ENCODE data around the gene TPSG1.

DNA sequence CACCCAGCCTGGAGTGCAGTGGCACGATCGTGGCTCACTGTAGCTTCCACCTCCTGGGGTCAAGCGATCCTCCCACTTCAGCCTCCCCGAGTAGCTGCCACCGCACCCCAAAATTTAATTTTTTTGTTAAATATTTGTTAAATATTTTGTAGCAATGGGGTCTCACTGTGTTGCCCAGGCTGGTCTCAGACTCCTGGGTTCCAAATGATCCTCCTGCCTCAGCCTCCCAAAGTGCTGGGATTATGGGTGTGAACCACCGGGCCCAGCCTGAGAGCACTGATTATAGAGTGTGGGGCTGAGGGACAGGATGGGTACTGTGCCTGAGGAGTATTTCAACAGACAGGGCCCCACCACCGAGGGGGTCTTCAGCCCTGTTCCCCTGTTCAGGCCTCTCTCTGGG is 35.6 kb downstream of the TPSG1 start:
- TF ChIP-seq, protein P1, sequence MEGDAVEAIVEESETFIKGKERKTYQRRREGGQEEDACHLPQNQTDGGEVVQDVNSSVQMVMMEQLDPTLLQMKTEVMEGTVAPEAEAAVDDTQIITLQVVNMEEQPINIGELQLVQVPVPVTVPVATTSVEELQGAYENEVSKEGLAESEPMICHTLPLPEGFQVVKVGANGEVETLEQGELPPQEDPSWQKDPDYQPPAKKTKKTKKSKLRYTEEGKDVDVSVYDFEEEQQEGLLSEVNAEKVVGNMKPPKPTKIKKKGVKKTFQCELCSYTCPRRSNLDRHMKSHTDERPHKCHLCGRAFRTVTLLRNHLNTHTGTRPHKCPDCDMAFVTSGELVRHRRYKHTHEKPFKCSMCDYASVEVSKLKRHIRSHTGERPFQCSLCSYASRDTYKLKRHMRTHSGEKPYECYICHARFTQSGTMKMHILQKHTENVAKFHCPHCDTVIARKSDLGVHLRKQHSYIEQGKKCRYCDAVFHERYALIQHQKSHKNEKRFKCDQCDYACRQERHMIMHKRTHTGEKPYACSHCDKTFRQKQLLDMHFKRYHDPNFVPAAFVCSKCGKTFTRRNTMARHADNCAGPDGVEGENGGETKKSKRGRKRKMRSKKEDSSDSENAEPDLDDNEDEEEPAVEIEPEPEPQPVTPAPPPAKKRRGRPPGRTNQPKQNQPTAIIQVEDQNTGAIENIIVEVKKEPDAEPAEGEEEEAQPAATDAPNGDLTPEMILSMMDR (conservative IDR thresholded peaks at IDR 0.05) = no peak
- TF ChIP-seq ZFX (IDR thresholded peaks at IDR 0.05) = no peak
